ENCODE data around the gene CYTH1.

GRCh38 chr17:78665952-78666920 lies 115.8 kb downstream of the CYTH1 start:
- TF ChIP-seq TCF7 (CRISPR knock-in tag; IDR thresholded peaks at IDR 0.05; ENCODE audit: low read depth) (no peak), ZBTB43 (CRISPR knock-in tag; IDR thresholded peaks at IDR 0.05) (no peak)

Data from WTC11 (cell line).